ENCODE data around the gene HFE.

Gene HFE

GRCh38 chr6:26136321-26136720 is 49.1 kb downstream of the HFE start:
- DNase-seq (ENCODE audit: low spot score), result no peak

DNA sequence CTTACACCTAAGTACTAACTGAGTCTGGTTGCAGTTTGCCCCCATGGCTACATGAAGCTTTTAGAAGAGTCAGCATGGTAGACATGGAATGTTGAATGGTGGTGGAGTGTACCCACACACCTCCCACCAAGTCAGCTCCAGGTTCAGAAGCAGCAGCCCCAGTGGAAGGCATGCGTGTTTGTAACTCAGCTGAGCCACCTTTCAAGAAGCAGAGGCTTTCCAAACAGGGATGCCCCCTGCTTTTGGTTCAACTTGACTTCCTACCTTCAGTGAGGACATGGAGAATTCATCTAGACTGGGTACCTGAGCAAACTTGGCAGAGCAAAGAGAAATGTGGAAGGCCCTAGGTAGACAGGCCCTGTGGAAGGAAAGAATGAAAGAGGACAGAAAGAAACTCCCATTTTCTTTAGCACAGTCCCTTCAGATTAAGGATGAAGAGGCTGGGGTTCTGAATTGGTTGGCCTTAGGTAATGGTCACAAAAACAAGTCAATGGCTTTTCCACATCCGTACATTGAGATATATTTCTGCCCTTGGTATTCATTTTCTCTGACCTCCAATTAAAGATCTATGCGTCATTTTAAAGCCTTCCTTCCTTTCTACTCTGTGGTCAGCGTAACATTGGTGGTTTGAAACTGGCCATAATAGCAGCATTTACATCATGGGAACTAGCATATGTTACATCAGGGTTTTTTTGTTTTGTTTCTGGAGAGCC is 53.2 kb downstream of the HFE start:
- no peak for DNase-seq (ENCODE audit: low spot score)

GRCh38 chr6:26140967-26141294 is 53.7 kb downstream of the HFE start:
- no peak for DNase-seq (ENCODE audit: low spot score)

GRCh38 chr6:26141378-26141904 is 54.2 kb downstream of the HFE start:
- no peak for DNase-seq (ENCODE audit: low spot score)

GRCh38 chr6:26142026-26142425 is 54.8 kb downstream of the HFE start:
- no peak for DNase-seq (ENCODE audit: low spot score)

All from activated CD4-positive, alpha-beta T cell treated with anti-CD3 and anti-CD28 coated beads, Interleukin-2, Interleukin-4, amounts not matched to agents 100 ng/mL and 50 ng/mL, durations not matched to agents 16 hours and 8 hours (primary cell).